Measurements from ENCODE around the gene BSG.
"Not testable (repeated sequence)": the region's sequence is repeated elsewhere in the genome, so short reads cannot be mapped to it uniquely, and the experiment has no call there.

The BSG gene

GRCh38 chr19:628168-628567 lies 55.8 kb downstream of the BSG start:
- TF ChIP-seq ZNF514 (tag by site-specific recombination; IDR thresholded peaks at IDR 0.05): no peak
- TF ChIP-seq ZNF768 (tag by site-specific recombination; IDR thresholded peaks at IDR 0.05): no peak
- TF ChIP-seq, protein P1, sequence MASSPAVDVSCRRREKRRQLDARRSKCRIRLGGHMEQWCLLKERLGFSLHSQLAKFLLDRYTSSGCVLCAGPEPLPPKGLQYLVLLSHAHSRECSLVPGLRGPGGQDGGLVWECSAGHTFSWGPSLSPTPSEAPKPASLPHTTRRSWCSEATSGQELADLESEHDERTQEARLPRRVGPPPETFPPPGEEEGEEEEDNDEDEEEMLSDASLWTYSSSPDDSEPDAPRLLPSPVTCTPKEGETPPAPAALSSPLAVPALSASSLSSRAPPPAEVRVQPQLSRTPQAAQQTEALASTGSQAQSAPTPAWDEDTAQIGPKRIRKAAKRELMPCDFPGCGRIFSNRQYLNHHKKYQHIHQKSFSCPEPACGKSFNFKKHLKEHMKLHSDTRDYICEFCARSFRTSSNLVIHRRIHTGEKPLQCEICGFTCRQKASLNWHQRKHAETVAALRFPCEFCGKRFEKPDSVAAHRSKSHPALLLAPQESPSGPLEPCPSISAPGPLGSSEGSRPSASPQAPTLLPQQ (tag by site-specific recombination; IDR thresholded peaks at IDR 0.05): no peak
- no peak for TF ChIP-seq BCL11A (tag by site-specific recombination; IDR thresholded peaks at IDR 0.05; ENCODE audit: low read depth)
- TF ChIP-seq, protein P2, sequence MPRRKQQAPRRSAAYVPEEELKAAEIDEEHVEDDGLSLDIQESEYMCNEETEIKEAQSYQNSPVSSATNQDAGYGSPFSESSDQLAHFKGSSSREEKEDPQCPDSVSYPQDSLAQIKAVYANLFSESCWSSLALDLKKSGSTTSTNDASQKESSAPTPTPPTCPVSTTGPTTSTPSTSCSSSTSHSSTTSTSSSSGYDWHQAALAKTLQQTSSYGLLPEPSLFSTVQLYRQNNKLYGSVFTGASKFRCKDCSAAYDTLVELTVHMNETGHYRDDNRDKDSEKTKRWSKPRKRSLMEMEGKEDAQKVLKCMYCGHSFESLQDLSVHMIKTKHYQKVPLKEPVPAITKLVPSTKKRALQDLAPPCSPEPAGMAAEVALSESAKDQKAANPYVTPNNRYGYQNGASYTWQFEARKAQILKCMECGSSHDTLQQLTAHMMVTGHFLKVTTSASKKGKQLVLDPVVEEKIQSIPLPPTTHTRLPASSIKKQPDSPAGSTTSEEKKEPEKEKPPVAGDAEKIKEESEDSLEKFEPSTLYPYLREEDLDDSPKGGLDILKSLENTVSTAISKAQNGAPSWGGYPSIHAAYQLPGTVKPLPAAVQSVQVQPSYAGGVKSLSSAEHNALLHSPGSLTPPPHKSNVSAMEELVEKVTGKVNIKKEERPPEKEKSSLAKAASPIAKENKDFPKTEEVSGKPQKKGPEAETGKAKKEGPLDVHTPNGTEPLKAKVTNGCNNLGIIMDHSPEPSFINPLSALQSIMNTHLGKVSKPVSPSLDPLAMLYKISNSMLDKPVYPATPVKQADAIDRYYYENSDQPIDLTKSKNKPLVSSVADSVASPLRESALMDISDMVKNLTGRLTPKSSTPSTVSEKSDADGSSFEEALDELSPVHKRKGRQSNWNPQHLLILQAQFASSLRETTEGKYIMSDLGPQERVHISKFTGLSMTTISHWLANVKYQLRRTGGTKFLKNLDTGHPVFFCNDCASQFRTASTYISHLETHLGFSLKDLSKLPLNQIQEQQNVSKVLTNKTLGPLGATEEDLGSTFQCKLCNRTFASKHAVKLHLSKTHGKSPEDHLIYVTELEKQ (tag by site-specific recombination; IDR thresholded peaks at IDR 0.05; ENCODE audit: borderline replicate concordance): no peak
- no peak for TF ChIP-seq ZBTB6 (tag by site-specific recombination; IDR thresholded peaks at IDR 0.05)
- TF ChIP-seq ZNF677 (tag by site-specific recombination; IDR thresholded peaks at IDR 0.05): no peak
- TF ChIP-seq, protein P3, sequence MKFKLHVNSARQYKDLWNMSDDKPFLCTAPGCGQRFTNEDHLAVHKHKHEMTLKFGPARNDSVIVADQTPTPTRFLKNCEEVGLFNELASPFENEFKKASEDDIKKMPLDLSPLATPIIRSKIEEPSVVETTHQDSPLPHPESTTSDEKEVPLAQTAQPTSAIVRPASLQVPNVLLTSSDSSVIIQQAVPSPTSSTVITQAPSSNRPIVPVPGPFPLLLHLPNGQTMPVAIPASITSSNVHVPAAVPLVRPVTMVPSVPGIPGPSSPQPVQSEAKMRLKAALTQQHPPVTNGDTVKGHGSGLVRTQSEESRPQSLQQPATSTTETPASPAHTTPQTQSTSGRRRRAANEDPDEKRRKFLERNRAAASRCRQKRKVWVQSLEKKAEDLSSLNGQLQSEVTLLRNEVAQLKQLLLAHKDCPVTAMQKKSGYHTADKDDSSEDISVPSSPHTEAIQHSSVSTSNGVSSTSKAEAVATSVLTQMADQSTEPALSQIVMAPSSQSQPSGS (tag by site-specific recombination; IDR thresholded peaks at IDR 0.05; ENCODE audit: low read depth): no peak
- TF ChIP-seq, protein P4, sequence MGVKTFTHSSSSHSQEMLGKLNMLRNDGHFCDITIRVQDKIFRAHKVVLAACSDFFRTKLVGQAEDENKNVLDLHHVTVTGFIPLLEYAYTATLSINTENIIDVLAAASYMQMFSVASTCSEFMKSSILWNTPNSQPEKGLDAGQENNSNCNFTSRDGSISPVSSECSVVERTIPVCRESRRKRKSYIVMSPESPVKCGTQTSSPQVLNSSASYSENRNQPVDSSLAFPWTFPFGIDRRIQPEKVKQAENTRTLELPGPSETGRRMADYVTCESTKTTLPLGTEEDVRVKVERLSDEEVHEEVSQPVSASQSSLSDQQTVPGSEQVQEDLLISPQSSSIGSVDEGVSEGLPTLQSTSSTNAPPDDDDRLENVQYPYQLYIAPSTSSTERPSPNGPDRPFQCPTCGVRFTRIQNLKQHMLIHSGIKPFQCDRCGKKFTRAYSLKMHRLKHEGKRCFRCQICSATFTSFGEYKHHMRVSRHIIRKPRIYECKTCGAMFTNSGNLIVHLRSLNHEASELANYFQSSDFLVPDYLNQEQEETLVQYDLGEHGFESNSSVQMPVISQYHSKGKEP (tag by site-specific recombination; IDR thresholded peaks at IDR 0.05): no peak
- no peak for TF ChIP-seq ZNF211 (tag by site-specific recombination; IDR thresholded peaks at IDR 0.05; ENCODE audit: low read depth)
- no peak for TF ChIP-seq WT1 (tag by site-specific recombination; IDR thresholded peaks at IDR 0.05)
- no peak for TF ChIP-seq ZNF175 (tag by site-specific recombination; IDR thresholded peaks at IDR 0.05)
- TF ChIP-seq SALL2 (tag by site-specific recombination; IDR thresholded peaks at IDR 0.05; ENCODE audit: borderline replicate concordance): no peak
- no peak for TF ChIP-seq ZNF426 (tag by site-specific recombination; IDR thresholded peaks at IDR 0.05)
- no peak for TF ChIP-seq ZNF114 (tag by site-specific recombination; IDR thresholded peaks at IDR 0.05)
- Histone ChIP-seq H3K27ac (ENCODE audit: extremely low read depth, low read depth, low read length) (no peak overlapping the region), H3K9me3 (ENCODE audit: control insufficient read depth, insufficient read depth, low read depth, low read length) (no peaks in the 10 kb centered on the region), H3K36me3 (ENCODE audit: control insufficient read depth in 2 of 2, insufficient read depth in 1 of 2, low read length in 2 of 2) (peaks cover 18 to 66% of the 10 kb centered on the region in 2 experiments; a peak in 2 of 3 replicates), H3K4me1 (ENCODE audit: control insufficient read depth, insufficient read depth, low read length) (no peaks in the 10 kb centered on the region), H3K4me3 (ENCODE audit: low read depth, low read length) (no peak overlapping the region)
- ChIA-PET CTCF (interaction anchor here (0.6 to 0.7 kb wide), 2 partner anchors 195 to 626 kb away, joined by 3 read pairs; no protein-coding TSS in a partner anchor), POLR2A (no interaction called here)

DNA sequence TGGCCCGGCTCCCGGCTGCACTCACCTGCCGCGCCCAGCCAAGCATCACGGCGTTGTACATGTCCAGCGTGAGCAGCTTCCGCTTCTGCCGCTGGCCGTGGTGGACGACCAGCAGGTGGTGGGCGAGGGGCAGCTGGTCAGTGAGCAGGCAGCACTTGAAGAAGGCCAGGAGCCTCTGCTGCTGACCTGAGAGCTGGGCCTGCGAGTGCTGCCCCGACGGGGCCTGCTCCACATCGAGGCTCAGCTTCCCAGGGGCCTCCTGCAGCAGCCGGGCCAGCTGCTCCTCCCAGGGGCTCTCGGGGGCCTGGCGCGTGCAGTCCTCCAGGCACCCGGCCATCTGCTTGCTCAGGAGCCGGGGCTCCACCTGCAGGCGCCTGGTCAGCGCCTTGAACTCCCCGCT lies 57.1 kb downstream of the BSG start:
- H3K9me3 ChIP-seq (ENCODE audit: control insufficient read depth, insufficient read depth, low read depth, low read length); CTCF ChIA-PET; H3K27ac ChIP-seq (ENCODE audit: extremely low read depth, low read depth, low read length); POLR2A ChIA-PET; H3K4me3 ChIP-seq (ENCODE audit: low read depth, low read length); H3K4me1 ChIP-seq (ENCODE audit: control insufficient read depth, insufficient read depth, low read length): not testable (repeated sequence)
- H3K36me3 ChIP-seq (ENCODE audit: control insufficient read depth in 2 of 2, insufficient read depth in 1 of 2, low read length in 2 of 2): peaks cover 18 to 54% of the 10 kb centered on the region in 2 experiments; a peak in 2 of 3 replicates
